CD14-positive monocyte (primary cell): ENCODE results near the gene JMJD1C. TPM values are rescaled to one million over a fixed set of nuclear protein-coding genes. Genes with fewer than 3 reads are reported as not detected.
A peak's percentile ranks its signal among the peaks of the same experiment; 100 is the strongest.

Experiments
- DNase-seq, 3 donors: peaks; one replicate each; pipeline ENCODE4 v3.0.0-alpha.2; 2011 to 2022
- H2AFZ ChIP-seq: 2 replicates; pipeline ENCODE4 v1.6.0; 2012; ENCODE audit warnings: mild to moderate bottlenecking, low read depth, low read length, inconsistent platforms; ENCODE audit not compliant: insufficient read depth, poor library complexity, severe bottlenecking
- H3K27ac ChIP-seq, 2 donors: 1 replicate in 1 of 2; 2 replicates in 1 of 2; pipeline ENCODE4 v1.5.1; 2012 to 2013; ENCODE audit warnings: low read length in 2 of 2, control low read depth in 1 of 2, inconsistent platforms in 1 of 2, low read depth in 1 of 2, mild to moderate bottlenecking in 1 of 2
- H3K27me3 ChIP-seq, 2 donors: one replicate each; pipeline versions ENCODE4 v1.6.0 to v1.6.1; 2011 to 2013; ENCODE audit warnings: low read length in 2 of 2; ENCODE audit not compliant: control insufficient read depth in 2 of 2, insufficient read depth in 2 of 2
- H3K36me3 ChIP-seq, 2 donors: replicated peaks in 1 of 2; 1 replicate in 1 of 2; 2 replicates in 1 of 2; pipeline versions ENCODE4 v1.5.1 to v1.6.1; 2012 to 2013; ENCODE audit warnings: low read length in 2 of 2, control low read depth in 1 of 2, inconsistent platforms in 1 of 2, mild to moderate bottlenecking in 1 of 2; ENCODE audit not compliant: insufficient read depth in 2 of 2, control insufficient read depth in 1 of 2
- H3K4me1 ChIP-seq, 2 donors: 1 replicate in 1 of 2; 2 replicates in 1 of 2; pipeline versions ENCODE4 v1.5.1 to v1.6.1; 2012 to 2013; ENCODE audit warnings: low read length in 2 of 2, control low read depth in 1 of 2, inconsistent platforms in 1 of 2, mild to moderate bottlenecking in 1 of 2, moderate library complexity in 1 of 2; ENCODE audit not compliant: insufficient read depth in 2 of 2, control insufficient read depth in 1 of 2
- H3K4me2 ChIP-seq: replicated peaks from 2 replicates; pipeline ENCODE3; 2012; ENCODE audit warnings: low read length, moderate library complexity, mild to moderate bottlenecking; ENCODE audit not compliant: poor library complexity, severe bottlenecking; ENCODE audit errors: extremely low read depth
- H3K4me3 ChIP-seq, 3 experiments: fragments of 200-600 bp in 1 of 3; sonication (generic) in 1 of 3; replicated peaks in 1 of 3; 1 replicate in 2 of 3; 2 replicates in 1 of 3; pipeline ENCODE4 v1.5.1; 2011 to 2013; ENCODE audit warnings: low read length in 3 of 3, mild to moderate bottlenecking in 3 of 3, control low read depth in 2 of 3, low read depth in 2 of 3, inconsistent platforms in 1 of 3, moderate library complexity in 1 of 3
- H3K79me2 ChIP-seq: 2 replicates; pipeline ENCODE4 v1.6.0; 2012; ENCODE audit warnings: mild to moderate bottlenecking, control low read depth, inconsistent platforms, low read length, moderate library complexity; ENCODE audit not compliant: insufficient read depth
- H3K9ac ChIP-seq: 2 replicates; pipeline ENCODE4 v1.6.0; 2017; ENCODE audit warnings: low read length, mild to moderate bottlenecking; ENCODE audit not compliant: insufficient read depth, poor library complexity, severe bottlenecking
- H3K9me3 ChIP-seq, 2 donors: replicated peaks in 1 of 2; 1 replicate in 1 of 2; 2 replicates in 1 of 2; pipeline versions ENCODE4 v1.5.1 to v1.6.1; 2012 to 2013; ENCODE audit warnings: low read length in 2 of 2, control low read depth in 1 of 2; ENCODE audit not compliant: control insufficient read depth in 1 of 2, insufficient read depth in 1 of 2
- H4K20me1 ChIP-seq: 2 replicates; pipeline ENCODE4 v1.6.0; 2012; ENCODE audit warnings: mild to moderate bottlenecking, low read length, control low read depth, moderate library complexity; ENCODE audit not compliant: insufficient read depth
- H3K27ac Mint-ChIP-seq, 7 donors: one replicate each; pipeline ENCODE4 v1.8.0; 2020; ENCODE audit warnings: mild to moderate bottlenecking in 7 of 7, mixed read lengths in 7 of 7, moderate library complexity in 6 of 7, inconsistent platforms in 2 of 7
- H3K27me3 Mint-ChIP-seq, 3 donors: one replicate each; pipeline ENCODE4 v1.8.0; 2021 to 2022; ENCODE audit warnings: low read depth in 3 of 3, mild to moderate bottlenecking in 3 of 3, mixed read lengths in 3 of 3, moderate library complexity in 3 of 3, inconsistent platforms in 1 of 3
- H3K36me3 Mint-ChIP-seq, 2 donors: one replicate each; pipeline ENCODE4 v1.8.0; 2020; ENCODE audit warnings: mixed read lengths in 2 of 2, inconsistent platforms in 1 of 2, mild to moderate bottlenecking in 1 of 2
- H3K4me1 Mint-ChIP-seq: one replicate; pipeline ENCODE4 v1.8.0; 2020; ENCODE audit warnings: mild to moderate bottlenecking, mixed read lengths
- H3K4me3 Mint-ChIP-seq, 2 donors: one replicate each; pipeline ENCODE4 v1.8.0; 2020; ENCODE audit warnings: mild to moderate bottlenecking in 2 of 2, mixed read lengths in 2 of 2, moderate library complexity in 1 of 2
- H3K9me3 Mint-ChIP-seq, 7 donors: one replicate each; pipeline ENCODE4 v1.8.0; 2020 to 2022; ENCODE audit warnings: mixed read lengths in 7 of 7, mild to moderate bottlenecking in 6 of 7, moderate library complexity in 6 of 7, inconsistent platforms in 2 of 7
- WGBS: methylation state at CpG from one replicate; pipeline ENCODE4 v1.1.5; 2013; ENCODE audit warnings: missing lambda C conversion rate; ENCODE audit not compliant: insufficient coverage; 5-methylcytosine and 5-hydroxymethylcytosine counted together
- intact Hi-C, 2 donors: fragments of 100-400 bp; cut with micrococcal nuclease; formaldehyde crosslinking; loops; one replicate each; pipeline versions ENCODE4 v1.15.0 to v1.15.1; 2023
- polyA plus RNA-seq, 3 donors: library from polyadenylated mRNA; depleted of rRNA in 1 of 3; unstranded in 2 of 3; stranded (reverse) in 1 of 3; fragments of 300-500 nt in 2 of 3; fragments of >200 nt in 1 of 3; fragmentation: Illumina TruSeq in 2 of 3; gene quantifications; 1 replicate in 2 of 3; 2 replicates in 1 of 3; pipeline ENCODE4 v1.2.3, GENCODE V29; 2012 to 2021
- TF ChIP-seq, protein P1 (sequence below): fragments of 200-600 bp; IDR thresholded peaks from one replicate; pipeline ENCODE4 v1.8.0; 2022; ENCODE audit warnings: antibody characterized with exemption, mild to moderate bottlenecking

JMJD1C gene
- polyA plus RNA-seq, 3 donors: 27.8 to 84.8 (median 46.5) TPM

DNA sequence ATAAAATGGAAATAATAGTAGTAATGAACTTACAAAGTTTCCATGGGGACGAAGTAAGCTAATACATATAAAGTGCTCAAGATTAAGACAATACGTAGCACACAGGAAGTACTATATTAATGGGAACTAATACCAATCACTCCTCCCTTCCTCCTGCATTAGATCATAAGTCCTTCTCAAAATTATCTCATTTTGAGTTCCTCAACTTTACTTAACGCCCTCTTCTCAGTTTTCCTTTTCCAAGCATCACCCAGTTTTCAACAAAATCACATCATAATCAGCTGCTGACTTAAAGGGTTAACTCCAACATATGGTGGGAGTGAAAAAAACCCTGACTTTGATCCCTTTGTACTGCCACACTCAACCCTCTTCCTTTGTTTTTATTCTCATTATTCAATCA is 24.4 kb downstream of the JMJD1C start:
- no peaks in the 10 kb centered on the region for H3K36me3 ChIP-seq
- H3K9ac ChIP-seq: no peak overlapping the region
- H3K9me3 Mint-ChIP-seq: no peaks in the 10 kb centered on the region
- H3K9me3 ChIP-seq: no peaks in the 10 kb centered on the region
- H3K4me2 ChIP-seq: no peak overlapping the region
- peak overlapping the region in 2 of 7 donors; percentile 4 to 51 for H3K27ac Mint-ChIP-seq
- peaks cover 83% of the 10 kb centered on the region for H4K20me1 ChIP-seq
- H3K79me2 ChIP-seq: peaks cover 70% of the 10 kb centered on the region
- peaks cover 22% of the 10 kb centered on the region for H3K4me1 Mint-ChIP-seq
- intact Hi-C loops: no loop called here
- H3K4me3 Mint-ChIP-seq: peak overlapping the region in 1 of 2 donors; percentile 72
- no peak overlapping the region for H2AFZ ChIP-seq
- no peak overlapping the region for H3K27ac ChIP-seq
- WGBS: no CpG with 5 or more reads among the region's 3 CpGs
- H3K27me3 Mint-ChIP-seq: peaks cover 0 to 3% (median 0%) of the 10 kb centered on the region in 3 donors
- peaks cover 0 to 4% of the 10 kb centered on the region in 2 donors for H3K36me3 Mint-ChIP-seq
- DNase-seq: peak in 1 of 3 donors; percentile 9
- no peak overlapping the region for H3K4me3 ChIP-seq
- H3K27me3 ChIP-seq: no peaks in the 10 kb centered on the region
- peaks cover 20 to 40% of the 10 kb centered on the region in 2 donors for H3K4me1 ChIP-seq
- TF ChIP-seq, protein P1, sequence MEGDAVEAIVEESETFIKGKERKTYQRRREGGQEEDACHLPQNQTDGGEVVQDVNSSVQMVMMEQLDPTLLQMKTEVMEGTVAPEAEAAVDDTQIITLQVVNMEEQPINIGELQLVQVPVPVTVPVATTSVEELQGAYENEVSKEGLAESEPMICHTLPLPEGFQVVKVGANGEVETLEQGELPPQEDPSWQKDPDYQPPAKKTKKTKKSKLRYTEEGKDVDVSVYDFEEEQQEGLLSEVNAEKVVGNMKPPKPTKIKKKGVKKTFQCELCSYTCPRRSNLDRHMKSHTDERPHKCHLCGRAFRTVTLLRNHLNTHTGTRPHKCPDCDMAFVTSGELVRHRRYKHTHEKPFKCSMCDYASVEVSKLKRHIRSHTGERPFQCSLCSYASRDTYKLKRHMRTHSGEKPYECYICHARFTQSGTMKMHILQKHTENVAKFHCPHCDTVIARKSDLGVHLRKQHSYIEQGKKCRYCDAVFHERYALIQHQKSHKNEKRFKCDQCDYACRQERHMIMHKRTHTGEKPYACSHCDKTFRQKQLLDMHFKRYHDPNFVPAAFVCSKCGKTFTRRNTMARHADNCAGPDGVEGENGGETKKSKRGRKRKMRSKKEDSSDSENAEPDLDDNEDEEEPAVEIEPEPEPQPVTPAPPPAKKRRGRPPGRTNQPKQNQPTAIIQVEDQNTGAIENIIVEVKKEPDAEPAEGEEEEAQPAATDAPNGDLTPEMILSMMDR: no peak

DNA sequence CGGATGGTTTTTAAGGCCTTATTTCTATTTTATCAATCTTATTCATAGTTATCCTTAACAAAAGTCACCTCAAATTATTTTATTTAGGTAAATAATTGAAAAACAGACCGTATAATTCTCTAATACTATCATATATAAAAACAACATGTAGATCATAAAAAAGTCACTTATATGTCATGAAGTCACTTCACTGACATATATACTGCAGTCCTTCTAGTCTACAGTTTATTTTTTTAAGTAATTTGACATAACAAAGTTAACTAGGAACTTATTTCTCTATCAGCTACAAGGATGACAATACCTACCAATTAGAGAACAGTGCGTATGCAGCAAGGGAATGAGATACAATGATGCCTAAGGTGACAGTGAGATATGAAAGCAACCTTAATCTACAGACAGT is 26.2 kb downstream of the JMJD1C start:
- Mint-ChIP-seq H3K27me3 (peaks cover 0 to 3% (median 3%) of the 10 kb centered on the region in 3 donors), H3K4me1 (peaks cover 27% of the 10 kb centered on the region), H3K9me3 (no peaks in the 10 kb centered on the region), H3K36me3 (no peaks in the 10 kb centered on the region), H3K4me3 (no peak overlapping the region), H3K27ac (no peak overlapping the region)
- DNase-seq: no peak
- Histone ChIP-seq H3K4me1 (peaks cover 20 to 43% of the 10 kb centered on the region in 2 donors), H3K4me3 (no peak overlapping the region), H2AFZ (no peak overlapping the region), H4K20me1 (peaks cover 85% of the 10 kb centered on the region), H3K4me2 (no peak overlapping the region), H3K9me3 (no peaks in the 10 kb centered on the region), H3K9ac (no peak overlapping the region), H3K27ac (no peak overlapping the region), H3K79me2 (peaks cover 70% of the 10 kb centered on the region), H3K27me3 (no peaks in the 10 kb centered on the region), H3K36me3 (no peaks in the 10 kb centered on the region)
- TF ChIP-seq, protein P1: no peak
- intact Hi-C loops: no loop called here
- WGBS: no CpG with 5 or more reads among the region's 3 CpGs
